Measurements from ENCODE around the gene TTC27.

- TF ChIP-seq CTCF (IDR thresholded peaks at IDR 0.05) (no peak), POLR2A (IDR thresholded peaks at IDR 0.05) (no peak)
Measured at GRCh38 chr2:32787207-32787606, 159.4 kb downstream of the TTC27 start.

Data from right lobe of liver (tissue), 4 donors.